Ascending aorta (tissue), 2 donors: ENCODE measurements around the gene OR1J1. TPM values are rescaled to one million over a fixed set of nuclear protein-coding genes. Genes with fewer than 3 reads are reported as not detected.

Experiments used
- DNase-seq, 2 donors: peaks; one replicate each; pipeline ENCODE4 v3.0.0-alpha.2; 2019; ENCODE audit warnings: low spot score in 2 of 2
- H3K27ac ChIP-seq, 2 donors: fragments of 200-600 bp; sonication (generic); one replicate each; pipeline ENCODE4 v1.5.1; 2016 to 2017; ENCODE audit warnings: mild to moderate bottlenecking in 1 of 2
- H3K27me3 ChIP-seq: fragments of 200-600 bp; sonication (generic); one replicate; pipeline ENCODE4 v1.5.1; 2017
- H3K36me3 ChIP-seq, 2 donors: fragments of 200-600 bp; sonication (generic); one replicate each; pipeline ENCODE4 v1.5.1; 2016
- H3K4me1 ChIP-seq, 2 donors: fragments of 200-600 bp; sonication (generic); one replicate each; pipeline ENCODE4 v1.5.1; 2016 to 2017; ENCODE audit warnings: mild to moderate bottlenecking in 1 of 2
- H3K4me3 ChIP-seq, 2 donors: fragments of 200-600 bp; sonication (generic); one replicate each; pipeline ENCODE4 v1.5.1; 2016 to 2017; ENCODE audit warnings: mild to moderate bottlenecking in 1 of 2
- H3K9me3 ChIP-seq, 2 donors: fragments of 200-600 bp; sonication (generic); one replicate each; pipeline ENCODE4 v1.5.1; 2016
- intact Hi-C: fragments of 100-400 bp; cut with DNase I; formaldehyde crosslinking; loops from one replicate; pipeline ENCODE4 v1.15.1; 2023
- total RNA-seq: library from RNA; depleted of rRNA; stranded (reverse); fragments of >200 nt; gene quantifications from one replicate; pipeline ENCODE4 v1.1.0, GENCODE V29; 2016
- TF ChIP-seq, protein P1 (sequence below), 3 experiments: fragments of 200-600 bp in 2 of 3; fragments of 450-650 bp in 1 of 3; sonication (generic) in 2 of 3; IDR thresholded peaks; one replicate each; pipeline ENCODE4 v1.5.1; 2016 to 2019; ENCODE audit warnings: antibody characterized with exemption in 3 of 3, mild to moderate bottlenecking in 1 of 3, moderate library complexity in 1 of 3

Gene OR1J1
- total RNA-seq, 1 donor from 2014 or later, result not detected

DNA sequence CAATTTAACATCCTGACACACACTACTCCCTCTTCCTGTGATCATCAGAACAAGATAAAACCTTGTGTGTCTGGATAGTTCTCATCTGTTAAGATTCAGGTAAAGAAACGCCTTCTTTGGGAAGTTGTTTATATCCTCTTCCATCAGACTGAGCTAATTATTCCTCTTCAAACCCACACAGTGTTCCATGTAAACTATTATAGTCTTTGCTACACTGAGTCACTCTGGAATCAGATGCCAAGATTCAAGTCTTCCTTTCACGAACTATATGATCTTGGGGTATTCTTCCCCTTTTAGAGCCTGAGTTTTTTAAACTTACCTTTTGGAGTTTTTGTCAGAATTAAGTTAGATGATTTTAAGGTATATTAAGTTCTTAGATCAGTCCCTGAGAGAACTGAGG lies 2.0 kb downstream of the OR1J1 start:
- no peak overlapping the region for H3K4me3 ChIP-seq
- no peaks in the 10 kb centered on the region for H3K27me3 ChIP-seq
- TF ChIP-seq, protein P1, sequence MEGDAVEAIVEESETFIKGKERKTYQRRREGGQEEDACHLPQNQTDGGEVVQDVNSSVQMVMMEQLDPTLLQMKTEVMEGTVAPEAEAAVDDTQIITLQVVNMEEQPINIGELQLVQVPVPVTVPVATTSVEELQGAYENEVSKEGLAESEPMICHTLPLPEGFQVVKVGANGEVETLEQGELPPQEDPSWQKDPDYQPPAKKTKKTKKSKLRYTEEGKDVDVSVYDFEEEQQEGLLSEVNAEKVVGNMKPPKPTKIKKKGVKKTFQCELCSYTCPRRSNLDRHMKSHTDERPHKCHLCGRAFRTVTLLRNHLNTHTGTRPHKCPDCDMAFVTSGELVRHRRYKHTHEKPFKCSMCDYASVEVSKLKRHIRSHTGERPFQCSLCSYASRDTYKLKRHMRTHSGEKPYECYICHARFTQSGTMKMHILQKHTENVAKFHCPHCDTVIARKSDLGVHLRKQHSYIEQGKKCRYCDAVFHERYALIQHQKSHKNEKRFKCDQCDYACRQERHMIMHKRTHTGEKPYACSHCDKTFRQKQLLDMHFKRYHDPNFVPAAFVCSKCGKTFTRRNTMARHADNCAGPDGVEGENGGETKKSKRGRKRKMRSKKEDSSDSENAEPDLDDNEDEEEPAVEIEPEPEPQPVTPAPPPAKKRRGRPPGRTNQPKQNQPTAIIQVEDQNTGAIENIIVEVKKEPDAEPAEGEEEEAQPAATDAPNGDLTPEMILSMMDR (IDR thresholded peaks at IDR 0.05), result no peak
- no peaks in the 10 kb centered on the region for H3K4me1 ChIP-seq
- intact Hi-C loops, result no loop called here
- H3K27ac ChIP-seq, result no peak overlapping the region
- H3K9me3 ChIP-seq, result no peaks in the 10 kb centered on the region
- no peak for DNase-seq
- H3K36me3 ChIP-seq, result no peaks in the 10 kb centered on the region

DNA sequence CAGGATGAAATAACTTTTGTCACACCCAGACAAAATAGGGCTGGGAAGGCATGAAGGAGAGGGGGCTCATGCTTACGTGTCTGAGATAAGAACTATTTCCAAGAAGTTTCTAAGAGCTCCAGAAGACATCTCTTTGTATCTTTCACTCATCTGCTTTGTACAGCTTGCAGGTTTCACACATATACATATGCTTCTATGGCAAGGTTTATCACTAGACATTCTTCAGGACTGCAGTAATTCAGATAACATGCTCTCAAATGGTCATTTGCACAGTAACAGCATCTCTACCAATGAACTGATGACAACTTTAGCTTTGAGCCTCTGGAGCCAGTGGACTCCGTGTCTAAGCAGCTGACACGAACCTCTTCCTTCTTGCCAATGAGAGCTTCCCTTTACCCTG lies 3.2 kb downstream of the OR1J1 start:
- no peak for DNase-seq
- Histone ChIP-seq H3K4me1 (no peaks in the 10 kb centered on the region), H3K27ac (no peak overlapping the region), H3K27me3 (no peaks in the 10 kb centered on the region), H3K4me3 (no peak overlapping the region), H3K9me3 (no peaks in the 10 kb centered on the region), H3K36me3 (no peaks in the 10 kb centered on the region)
- TF ChIP-seq, protein P1 (IDR thresholded peaks at IDR 0.05), result no peak
- intact Hi-C loops, result no loop called here

DNA sequence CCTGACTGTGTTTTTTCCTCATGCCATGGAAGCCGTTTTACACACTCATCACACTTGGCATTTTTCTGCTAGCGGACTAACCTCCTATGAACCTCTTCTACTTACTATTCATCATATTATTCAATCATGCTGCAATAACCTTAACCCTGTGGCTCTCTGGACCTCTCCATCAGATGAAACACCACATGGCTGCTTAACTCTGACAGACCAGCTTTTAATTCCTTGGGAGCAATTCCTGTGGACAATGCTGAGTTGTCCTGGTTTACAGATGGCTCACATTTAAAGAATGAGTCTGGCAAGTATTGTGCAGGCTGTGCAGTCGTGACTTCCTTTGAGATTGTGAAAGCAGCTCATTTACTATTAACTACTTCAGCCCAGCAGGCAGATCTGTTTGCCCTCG lies 9.0 kb downstream of the OR1J1 start:
- TF ChIP-seq, protein P1 (IDR thresholded peaks at IDR 0.05), result no peak
- Histone ChIP-seq H3K9me3 (no peaks in the 10 kb centered on the region), H3K4me3 (no peak overlapping the region), H3K4me1 (no peaks in the 10 kb centered on the region), H3K27me3 (no peaks in the 10 kb centered on the region), H3K36me3 (no peaks in the 10 kb centered on the region), H3K27ac (no peak overlapping the region)
- intact Hi-C loops, result loop anchor here (10.0 kb wide), 1 partner anchor 886 kb away; the partner anchor contains the start of gene CRB2
- no peak for DNase-seq

GRCh38 chr9:122466456-122466855 lies 11.3 kb downstream of the OR1J1 start:
- no peak overlapping the region for H3K27ac ChIP-seq
- no peak overlapping the region for H3K4me3 ChIP-seq
- H3K4me1 ChIP-seq, result no peaks in the 10 kb centered on the region
- TF ChIP-seq, protein P1 (IDR thresholded peaks at IDR 0.05), result no peak
- intact Hi-C loops, result loop anchor here (10.0 kb wide), 1 partner anchor 888 kb away; the partner anchor contains the start of gene CRB2
- no peaks in the 10 kb centered on the region for H3K9me3 ChIP-seq
- DNase-seq, result no peak
- H3K27me3 ChIP-seq, result no peaks in the 10 kb centered on the region
- no peaks in the 10 kb centered on the region for H3K36me3 ChIP-seq

- Histone ChIP-seq H3K4me1 (no peaks in the 10 kb centered on the region), H3K4me3 (peak overlapping the region; percentile 44 to 57), H3K27ac (no peak overlapping the region), H3K9me3 (no peaks in the 10 kb centered on the region), H3K36me3 (no peaks in the 10 kb centered on the region), H3K27me3 (no peaks in the 10 kb centered on the region)
- TF ChIP-seq, protein P1 (IDR thresholded peaks at IDR 0.05), result peak; percentile 55 to 75 (median 55)
- DNase-seq, result peak; percentile 16 to 88
- intact Hi-C loops, result loop anchor here (1.0 to 10.0 kb wide), 2 partner anchors 345 to 890 kb away; partner anchors contain the start of gene CRB2
These were observed 12.8 kb downstream of the OR1J1 start for GRCh38 chr9:122464633-122465567.
